ENCODE data around the gene TMPRSS7.

GRCh38 chr3:112027826-112028225 lies 6.7 kb upstream of the TMPRSS7 start:
- TF ChIP-seq, protein P1, sequence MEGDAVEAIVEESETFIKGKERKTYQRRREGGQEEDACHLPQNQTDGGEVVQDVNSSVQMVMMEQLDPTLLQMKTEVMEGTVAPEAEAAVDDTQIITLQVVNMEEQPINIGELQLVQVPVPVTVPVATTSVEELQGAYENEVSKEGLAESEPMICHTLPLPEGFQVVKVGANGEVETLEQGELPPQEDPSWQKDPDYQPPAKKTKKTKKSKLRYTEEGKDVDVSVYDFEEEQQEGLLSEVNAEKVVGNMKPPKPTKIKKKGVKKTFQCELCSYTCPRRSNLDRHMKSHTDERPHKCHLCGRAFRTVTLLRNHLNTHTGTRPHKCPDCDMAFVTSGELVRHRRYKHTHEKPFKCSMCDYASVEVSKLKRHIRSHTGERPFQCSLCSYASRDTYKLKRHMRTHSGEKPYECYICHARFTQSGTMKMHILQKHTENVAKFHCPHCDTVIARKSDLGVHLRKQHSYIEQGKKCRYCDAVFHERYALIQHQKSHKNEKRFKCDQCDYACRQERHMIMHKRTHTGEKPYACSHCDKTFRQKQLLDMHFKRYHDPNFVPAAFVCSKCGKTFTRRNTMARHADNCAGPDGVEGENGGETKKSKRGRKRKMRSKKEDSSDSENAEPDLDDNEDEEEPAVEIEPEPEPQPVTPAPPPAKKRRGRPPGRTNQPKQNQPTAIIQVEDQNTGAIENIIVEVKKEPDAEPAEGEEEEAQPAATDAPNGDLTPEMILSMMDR (conservative IDR thresholded peaks at IDR 0.05) = no peak
- no peak for TF ChIP-seq ZFX (IDR thresholded peaks at IDR 0.05)

Measured in C4-2B (cell line).